ENCODE results near the gene MEFV.
"Not testable (repeated sequence)": the region's sequence is repeated elsewhere in the genome, so short reads cannot be mapped to it uniquely, and the experiment has no call there.

Gene MEFV, protein sequence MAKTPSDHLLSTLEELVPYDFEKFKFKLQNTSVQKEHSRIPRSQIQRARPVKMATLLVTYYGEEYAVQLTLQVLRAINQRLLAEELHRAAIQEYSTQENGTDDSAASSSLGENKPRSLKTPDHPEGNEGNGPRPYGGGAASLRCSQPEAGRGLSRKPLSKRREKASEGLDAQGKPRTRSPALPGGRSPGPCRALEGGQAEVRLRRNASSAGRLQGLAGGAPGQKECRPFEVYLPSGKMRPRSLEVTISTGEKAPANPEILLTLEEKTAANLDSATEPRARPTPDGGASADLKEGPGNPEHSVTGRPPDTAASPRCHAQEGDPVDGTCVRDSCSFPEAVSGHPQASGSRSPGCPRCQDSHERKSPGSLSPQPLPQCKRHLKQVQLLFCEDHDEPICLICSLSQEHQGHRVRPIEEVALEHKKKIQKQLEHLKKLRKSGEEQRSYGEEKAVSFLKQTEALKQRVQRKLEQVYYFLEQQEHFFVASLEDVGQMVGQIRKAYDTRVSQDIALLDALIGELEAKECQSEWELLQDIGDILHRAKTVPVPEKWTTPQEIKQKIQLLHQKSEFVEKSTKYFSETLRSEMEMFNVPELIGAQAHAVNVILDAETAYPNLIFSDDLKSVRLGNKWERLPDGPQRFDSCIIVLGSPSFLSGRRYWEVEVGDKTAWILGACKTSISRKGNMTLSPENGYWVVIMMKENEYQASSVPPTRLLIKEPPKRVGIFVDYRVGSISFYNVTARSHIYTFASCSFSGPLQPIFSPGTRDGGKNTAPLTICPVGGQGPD

DNA sequence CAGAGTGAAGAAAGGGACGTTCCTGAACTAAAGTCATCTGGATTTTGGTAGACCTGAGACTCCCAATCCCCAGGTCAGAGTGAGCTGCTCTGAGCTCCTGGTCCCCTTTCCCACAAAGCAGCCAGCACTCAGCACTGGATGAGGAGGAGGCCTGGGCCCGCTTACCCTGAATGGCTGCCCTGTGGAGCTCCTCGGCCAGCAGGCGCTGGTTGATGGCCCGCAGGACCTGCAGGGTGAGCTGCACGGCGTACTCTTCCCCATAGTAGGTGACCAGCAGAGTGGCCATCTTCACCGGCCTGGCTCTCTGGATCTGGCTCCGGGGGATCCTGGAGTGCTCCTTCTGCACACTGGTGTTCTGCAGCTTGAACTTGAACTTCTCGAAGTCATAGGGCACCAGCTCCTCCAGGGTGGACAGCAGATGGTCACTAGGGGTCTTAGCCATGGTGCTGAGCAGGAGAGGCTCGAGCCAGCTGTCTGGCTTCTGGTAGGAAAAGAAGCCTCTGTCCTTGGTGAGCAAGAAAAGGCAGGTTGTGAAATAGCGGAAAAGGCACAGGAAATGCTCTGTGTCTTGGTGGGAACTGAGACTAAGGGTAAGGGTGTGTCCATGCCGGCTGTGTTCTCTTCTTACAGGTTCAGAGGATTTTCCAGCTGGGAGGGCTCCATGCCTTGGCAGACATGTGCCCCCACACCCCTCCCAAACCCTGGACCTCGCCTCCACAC lies at the start of gene MEFV:
Gene MEFV (minus strand): TSS at position 488 of the 720 bp plus-strand sequence. CDS start 46 bp downstream, at position 442.
- no peak for DNase-seq (ENCODE audit: low read depth in 3 of 3)

DNA sequence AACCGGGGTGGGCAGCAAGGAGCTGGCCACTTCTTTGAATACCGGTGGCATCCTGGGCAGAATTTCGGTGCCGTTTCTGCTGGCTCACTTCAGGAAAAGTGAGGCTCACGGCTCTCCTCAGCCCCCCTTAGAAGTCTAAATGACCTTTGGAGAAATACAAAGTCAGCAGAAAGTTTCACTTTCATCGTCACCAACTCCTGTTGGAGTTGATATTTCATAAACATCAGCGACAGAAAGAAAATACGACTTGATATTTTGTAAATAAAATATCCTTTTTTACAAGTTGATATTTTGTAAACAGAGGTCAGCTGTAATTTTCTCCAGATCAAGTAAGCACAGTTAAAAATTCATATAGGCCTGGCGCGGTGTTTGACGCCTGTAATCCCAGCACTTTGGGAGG lies 49.6 kb upstream of the MEFV start:
- DNase-seq (ENCODE audit: low read depth in 3 of 3) = no peak

DNA sequence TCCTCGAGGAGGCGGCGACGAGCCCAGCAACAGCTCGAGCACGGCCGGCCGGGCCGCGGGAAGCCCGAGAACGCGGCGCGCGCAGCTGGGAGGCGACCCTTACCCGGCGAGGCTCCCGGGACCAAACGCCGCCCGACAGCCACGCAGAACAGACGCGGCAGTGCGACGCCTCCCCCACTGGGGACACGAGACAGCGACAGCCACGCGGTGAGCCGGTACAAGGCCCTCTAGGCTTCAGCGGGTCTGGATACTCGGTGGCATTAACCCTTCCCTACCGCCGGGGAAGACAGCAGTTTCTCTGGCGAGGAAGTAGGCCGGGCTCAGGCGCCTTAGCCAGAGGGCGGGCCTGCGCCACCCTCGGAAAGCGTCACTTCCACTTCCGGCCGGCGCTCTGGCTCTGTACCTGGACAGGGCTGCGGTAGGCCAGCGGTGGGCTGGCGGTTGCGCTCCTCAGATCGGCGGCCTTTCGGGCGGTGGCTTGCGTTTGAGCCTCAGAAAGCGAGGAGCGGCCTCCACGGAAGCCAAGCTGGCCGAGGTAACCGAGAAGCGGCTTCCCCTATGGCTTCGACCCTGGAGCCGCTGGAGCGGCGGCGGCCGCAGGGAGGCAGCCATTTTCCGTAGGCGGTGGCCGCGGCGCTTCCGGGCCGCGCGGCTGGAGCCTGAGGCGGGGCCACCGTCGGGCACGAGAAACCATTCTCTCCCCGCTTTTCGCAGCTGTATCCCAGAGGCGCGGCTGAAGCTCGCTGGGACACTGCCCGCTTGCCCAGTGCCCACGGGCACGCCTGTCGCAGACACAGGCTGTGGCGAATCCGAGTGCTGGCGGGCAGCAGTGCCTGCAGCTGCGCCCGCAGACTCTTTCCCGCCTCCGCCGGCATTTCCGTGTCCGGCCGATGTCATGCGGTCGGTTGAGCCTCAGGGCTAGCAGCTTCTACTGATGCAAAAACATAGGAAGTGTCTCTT lies 49.0 kb upstream of the MEFV start, which contains the start of the genes TIGD7 and ZNF75A:
Gene TIGD7 (minus strand): TSS at position 322 of the 960 bp plus-strand sequence. CDS start 4,816 bp downstream, outside the sequence.
Gene ZNF75A (plus strand): TSS at position 389 of the 960 bp plus-strand sequence. CDS start 2,932 bp downstream, outside the sequence.
- peak; percentile 63 to 75 (median 70) for DNase-seq (ENCODE audit: low read depth in 3 of 3)

DNA sequence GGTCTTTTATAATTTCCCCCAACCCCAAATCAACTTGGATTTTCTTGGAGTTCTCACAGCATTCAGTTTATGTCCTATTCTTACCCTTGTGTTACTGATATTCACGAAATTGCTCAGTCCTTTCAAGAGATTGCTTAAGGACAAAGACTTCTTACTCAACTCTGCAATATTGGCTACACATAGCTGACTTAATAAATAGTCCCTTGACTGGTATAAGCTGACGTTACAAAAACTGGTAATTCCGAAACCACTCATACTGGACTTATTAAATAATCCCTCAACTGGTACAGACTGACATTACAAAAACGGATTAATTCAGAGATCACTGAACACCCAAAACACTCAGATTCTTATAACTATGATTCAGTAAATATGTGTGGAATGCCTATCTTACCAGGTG lies 47.9 kb upstream of the MEFV start:
- DNase-seq (ENCODE audit: low read depth in 3 of 3) = no peak

DNA sequence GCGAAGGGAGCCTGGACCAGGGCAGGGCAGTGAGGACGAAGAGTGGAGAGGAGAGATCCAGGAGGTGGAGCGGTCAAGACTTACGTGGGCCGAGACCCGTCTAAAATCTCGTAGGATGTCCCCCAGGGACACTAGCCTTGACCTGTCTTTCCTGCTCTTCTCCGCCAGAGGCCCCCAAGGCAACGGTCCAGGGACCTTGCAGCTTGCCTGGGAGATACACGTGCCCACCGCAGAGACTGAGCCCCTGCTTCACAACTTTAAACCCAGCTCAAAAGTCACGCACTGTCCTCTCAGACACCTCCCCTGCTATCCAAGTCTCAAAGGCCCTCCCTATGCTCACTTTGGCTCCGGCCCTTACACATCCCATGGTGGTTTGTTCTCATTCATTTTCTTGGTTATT lies 39.4 kb upstream of the MEFV start:
- DNase-seq (ENCODE audit: low read depth in 3 of 3) = no peak

DNA sequence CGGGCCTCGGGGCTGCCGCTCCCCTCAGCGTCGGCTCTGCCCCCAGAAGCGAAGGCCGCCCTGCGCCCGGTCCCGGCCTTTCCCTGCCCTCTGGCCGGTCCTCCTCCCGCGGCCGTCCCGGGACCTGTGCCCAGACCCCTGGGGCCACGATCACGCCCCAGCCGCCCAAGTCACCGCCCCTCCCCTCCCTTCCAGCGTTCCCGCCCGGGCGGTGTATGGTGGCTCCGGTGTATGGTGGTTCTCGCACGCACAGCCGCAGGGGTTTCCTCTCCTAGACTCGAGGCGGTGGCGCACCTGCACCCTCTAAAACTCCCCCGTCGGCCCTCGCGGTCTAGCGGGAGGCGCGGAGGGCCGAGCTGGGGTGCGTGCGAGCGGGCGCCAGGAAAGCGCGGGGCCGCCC lies 38.8 kb upstream of the MEFV start:
- no peak for DNase-seq (ENCODE audit: low read depth in 3 of 3)

DNA sequence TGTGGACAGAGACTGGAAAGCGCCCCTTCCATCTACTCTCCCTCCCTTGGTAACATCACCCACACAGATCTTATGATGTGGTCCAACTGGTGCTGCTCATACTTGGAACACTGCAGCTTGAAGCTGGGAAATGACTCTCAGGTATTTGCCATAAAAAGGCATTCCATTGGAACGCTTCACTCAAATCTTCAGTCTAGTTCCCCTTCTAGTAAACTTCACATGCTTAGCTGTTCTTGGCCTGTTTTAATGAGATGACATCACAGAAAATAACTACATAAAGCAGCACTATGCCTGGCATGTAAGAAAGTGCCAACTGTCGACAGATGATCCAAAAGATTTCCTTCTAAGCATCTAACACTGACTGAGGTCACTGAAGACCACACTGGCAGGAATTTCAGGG lies 36.2 kb upstream of the MEFV start:
- DNase-seq (ENCODE audit: low read depth in 3 of 3) = no peak

DNA sequence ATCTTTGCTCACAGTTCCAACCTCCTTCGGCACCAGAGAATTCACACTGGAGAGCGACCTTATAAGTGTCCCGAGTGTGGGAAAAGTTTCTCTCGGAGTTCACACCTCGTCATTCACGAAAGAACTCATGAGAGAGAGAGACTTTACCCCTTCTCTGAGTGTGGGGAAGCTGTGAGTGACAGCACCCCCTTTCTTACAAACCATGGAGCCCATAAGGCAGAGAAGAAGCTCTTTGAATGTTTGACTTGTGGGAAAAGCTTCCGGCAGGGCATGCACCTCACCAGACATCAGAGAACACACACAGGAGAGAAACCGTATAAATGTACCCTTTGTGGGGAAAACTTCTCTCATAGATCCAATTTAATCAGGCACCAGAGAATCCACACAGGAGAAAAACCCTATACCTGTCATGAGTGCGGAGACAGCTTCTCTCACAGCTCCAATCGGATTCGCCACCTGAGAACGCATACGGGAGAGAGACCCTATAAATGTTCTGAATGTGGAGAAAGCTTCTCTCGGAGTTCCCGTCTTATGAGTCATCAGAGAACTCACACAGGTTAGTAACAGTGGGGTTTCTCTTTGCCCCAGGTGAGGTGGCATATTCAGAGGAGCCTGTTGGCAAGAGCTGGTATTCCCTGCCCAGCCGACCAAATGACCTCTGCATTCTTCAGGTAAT lies 33.7 kb upstream of the MEFV start:
- DNase-seq (ENCODE audit: low read depth in 3 of 3) = no peak

DNA sequence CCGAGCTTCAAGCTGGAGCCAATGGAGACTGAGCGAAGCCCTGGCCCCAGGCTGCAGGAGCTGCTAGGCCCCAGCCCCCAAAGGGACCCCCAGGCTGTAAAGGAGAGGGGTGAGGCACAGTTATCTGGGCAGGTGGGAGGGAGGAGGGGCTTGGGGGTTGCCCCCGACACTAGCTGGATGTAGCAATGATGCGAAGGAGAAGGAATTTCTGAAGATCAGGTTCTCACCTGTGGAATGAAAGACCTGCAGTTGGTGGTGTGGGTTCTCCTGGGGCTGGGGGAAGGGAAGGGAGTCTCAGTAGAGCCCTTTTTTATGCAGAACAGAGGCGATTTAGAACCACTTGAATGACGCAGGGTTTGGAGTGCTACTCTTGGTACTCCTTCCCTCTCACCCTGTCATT lies 28.7 kb upstream of the MEFV start:
- DNase-seq (ENCODE audit: low read depth in 3 of 3) = no peak

DNA sequence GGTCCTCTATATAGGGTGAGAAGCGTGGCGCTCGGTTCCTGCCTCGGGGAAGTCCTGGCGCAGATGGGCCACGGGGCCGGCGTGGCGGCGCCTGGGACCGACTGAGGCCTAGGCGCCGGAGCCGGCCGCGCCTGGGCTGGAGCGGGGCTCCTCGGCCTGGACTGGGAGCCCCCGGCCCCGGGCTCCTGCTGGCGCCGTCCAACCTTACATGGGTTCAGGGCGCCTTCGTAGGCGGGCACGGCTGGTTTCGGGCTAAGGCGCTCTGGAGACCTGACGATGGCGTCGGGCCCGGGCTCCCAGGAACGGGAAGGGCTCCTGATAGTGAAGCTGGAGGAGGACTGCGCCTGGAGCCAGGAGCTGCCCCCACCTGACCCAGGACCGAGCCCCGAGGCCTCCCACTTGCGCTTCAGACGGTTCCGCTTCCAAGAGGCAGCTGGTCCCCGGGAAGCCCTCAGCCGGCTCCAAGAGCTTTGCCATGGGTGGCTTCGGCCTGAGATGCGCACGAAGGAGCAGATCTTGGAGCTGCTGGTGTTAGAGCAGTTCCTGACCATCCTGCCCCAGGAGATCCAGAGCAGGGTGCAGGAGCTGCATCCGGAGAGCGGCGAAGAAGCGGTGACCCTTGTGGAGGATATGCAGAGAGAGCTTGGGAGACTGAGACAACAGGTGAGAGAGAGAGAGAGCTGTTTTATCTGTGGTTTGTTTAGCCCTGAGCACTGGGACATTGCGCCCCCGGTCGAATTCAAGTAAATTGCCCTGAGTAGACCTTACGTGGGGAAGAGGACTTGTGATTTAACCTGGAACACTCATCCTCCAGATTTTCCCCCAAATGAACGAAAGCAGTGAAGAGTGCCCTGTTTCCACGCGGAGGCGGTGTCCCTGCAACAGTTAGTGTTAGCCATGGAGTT lies 27.4 kb upstream of the MEFV start:
- DNase-seq (ENCODE audit: low read depth in 3 of 3) = peak in 1 of 3 donors; percentile 8

DNA sequence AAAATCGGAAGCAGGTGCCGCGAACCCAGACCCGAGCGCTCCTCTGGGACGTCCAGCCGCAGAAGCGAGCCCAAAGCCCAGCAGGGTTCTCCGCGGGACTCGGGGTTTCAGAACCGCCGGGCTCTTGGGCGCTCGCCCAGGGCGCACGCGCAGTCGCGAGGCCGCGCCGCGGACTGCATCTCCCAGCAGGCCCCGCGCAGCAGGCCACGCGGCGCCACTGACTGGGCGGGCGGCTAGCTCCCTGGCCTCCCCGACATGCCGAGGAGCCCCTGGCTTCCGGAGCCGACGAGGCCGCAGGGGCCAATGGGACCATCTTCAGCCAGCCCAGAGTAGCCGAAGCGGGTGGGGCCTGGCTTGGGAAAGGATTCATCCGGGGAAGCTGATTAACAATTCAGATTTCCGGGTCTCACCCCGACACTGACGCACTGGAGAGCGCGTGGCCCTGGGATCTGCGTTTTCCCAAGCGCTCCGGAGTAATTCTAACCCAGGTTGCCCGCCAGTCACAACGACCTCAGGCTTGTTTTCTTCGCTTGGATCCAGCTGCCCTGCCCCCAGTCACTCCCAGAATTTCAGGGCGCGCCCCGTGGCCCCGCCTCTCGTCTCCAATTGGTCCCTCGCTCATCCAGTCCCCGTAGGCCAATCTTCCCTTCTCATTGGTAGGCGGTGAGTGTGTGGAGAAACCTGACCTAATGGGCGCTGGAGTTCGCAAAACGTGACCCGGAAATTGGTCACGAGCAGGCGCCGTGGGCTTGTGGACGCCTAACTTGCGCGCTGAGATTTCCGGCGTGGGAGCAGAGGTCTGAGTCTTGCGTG lies 26.5 kb upstream of the MEFV start, which contains the start of gene ZNF263:
Gene ZNF263 (plus strand): TSS at position 762 of the 813 bp plus-strand sequence. CDS start 328 bp downstream, outside the sequence.
- DNase-seq (ENCODE audit: low read depth in 3 of 3) = peak; percentile 81 to 90 (median 90)

DNA sequence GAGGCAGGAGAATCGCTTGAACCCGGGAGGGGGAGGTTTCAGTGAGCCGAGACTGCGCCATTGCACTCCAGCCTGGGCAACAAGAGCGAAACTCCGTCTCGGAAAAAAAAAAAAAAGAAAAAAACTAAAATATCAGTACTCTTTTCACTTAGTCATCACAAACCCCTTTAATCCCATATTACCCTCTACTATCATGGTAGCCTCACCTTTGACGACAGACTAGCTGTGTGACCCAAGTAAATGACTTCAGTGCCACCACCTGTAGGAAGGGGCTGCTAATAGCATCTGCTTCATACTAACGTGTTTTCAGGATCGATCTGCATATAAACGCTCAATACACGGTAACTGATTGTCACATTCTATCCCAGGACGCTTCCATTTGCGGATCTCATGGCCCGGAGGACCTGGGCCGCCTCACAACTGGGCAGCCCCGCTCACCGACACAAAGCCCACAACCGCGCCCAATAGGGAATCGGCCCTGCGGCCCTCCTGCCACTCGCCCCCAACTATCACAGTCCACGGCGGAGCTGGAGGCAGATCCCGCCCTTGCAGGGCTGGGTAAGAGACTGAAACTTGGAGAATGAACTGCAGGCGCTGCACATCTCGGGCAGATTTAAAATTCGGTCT lies 25.8 kb upstream of the MEFV start:
- DNase-seq (ENCODE audit: low read depth in 3 of 3) = no peak

DNA sequence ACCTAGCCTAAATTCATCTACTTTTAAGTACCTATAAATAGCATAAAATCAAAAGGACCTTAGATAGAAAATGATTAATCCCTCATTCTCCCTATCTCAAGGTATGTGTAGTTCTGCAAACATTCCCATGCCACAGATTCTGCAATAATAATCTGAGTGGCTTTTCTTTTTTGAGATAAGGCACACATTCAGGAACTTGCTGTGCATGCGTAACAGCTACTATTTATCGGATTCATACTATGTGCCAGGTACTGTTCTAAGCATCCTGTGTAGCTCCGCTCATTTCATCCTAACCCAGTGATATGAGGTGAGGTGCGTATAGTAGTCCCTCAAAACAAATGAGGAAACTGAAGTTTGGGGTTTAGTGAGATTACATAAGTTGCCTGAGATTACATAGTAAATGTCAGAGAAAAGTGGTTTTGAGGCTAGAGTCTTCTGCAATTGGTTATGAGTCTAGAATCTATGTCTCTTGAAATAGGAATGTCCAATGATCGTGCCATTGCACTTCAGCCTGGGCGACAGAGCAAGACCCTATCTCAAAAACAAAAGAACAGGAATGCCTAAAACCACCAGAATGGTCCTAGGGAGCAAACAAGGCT lies 24.9 kb upstream of the MEFV start:
- no peak for DNase-seq (ENCODE audit: low read depth in 3 of 3)

DNA sequence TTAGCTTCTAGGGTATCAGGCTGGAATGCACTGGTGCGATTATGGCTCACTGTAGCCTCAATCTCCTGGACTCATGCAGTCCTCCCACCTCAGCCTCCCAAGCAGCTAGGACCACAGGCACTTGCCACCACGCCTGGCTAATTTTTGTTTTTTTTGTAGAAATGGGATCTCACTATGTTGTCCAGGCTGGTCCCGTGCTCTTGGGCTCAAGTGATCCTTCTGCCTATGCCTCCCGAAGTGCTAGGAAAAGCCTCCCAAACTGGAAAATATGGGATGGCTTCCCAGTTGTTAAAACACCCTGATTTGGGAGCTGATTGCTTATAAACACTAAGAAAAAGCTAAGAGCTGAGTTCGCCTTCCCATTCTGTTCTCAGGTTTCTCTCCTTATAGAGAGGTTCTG lies 20.2 kb upstream of the MEFV start:
- DNase-seq (ENCODE audit: low read depth in 3 of 3) = no peak

DNA sequence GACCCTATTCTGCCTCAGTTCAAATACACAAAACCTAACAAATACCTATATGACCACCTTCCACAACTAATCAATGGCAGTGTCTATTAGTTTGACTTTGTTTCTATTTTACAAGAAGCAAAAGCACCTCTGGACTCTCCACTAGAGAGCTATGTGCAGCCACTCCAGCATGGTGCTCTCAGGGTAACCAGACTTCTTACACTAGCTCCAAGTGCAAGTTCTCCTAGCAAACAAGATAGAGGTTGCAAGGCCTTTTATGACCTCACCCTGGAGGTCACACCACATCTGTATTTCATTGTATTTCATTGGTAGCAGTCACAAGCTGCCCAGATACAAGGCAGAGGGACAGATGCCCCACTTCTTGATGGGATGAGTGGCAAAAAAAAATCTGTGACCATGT lies 18.5 kb upstream of the MEFV start:
- DNase-seq (ENCODE audit: low read depth in 3 of 3) = no peak

DNA sequence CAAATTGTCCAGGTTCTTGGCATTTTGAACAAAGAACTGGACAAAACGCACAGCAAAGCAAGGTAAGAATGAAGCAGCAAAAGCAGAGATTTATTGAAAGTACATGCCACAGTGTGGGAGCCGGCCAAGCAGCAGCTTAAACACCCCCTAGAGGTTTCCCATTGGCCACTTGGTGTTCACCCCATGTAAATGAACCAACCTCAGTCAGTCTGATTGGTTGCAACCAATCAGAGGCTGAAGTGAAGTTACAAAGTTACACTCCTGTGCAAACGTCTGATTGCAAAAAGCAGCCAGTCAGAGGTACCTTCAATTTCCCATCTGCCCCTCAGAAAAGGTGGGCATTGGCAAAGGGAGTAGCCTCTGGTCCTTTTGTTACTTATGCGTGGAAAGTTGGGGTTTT lies 18.1 kb upstream of the MEFV start:
- DNase-seq (ENCODE audit: low read depth in 3 of 3) = no peak

DNA sequence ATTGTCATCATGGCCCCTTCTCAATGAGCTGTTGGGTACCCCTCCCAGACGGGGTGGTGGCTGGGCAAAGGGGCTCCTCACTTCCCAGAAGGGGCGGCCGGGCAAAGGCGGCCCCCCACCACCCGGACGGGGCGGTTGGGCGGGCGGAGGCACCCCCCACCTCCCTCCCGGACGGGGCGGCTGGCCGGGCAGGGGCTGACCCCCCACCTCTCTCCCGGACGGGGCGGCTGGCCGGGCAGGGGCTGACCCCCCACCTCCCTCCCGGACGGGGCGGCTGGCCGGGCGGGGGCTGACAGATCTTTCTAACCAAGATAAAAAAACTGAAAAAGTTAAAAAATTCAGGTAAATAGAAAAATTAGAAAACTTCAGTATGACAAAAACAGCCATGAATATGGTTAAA lies 14.8 kb upstream of the MEFV start:
- not testable (repeated sequence) for DNase-seq (ENCODE audit: low read depth in 3 of 3)

Measured in stimulated activated CD4-positive, alpha-beta T cell treated with anti-CD3 and anti-CD28 coated beads, TNF-alpha, amount 100 ng/mL, for 48 hours (primary cell).